Measurements from ENCODE around the gene SDCCAG8.

The SDCCAG8 gene

DNA sequence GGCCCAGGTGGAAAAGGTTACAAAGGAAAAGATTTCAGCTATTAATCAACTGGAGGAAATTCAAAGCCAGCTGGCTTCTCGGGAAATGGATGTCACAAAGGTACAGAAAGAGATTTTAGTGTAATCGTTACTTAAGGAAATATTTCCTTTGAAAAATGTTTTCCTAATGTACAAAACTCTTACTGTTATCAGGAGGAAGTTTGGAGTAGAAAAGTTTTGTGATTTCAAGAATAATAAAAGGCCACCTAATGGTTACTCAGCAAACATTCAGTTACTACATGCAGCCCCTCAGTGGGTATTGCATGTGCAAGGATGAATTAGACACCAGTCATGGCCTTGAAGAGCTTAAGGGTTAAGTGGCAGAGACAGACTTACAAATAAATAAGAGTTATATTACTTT, 85.2 kb downstream of the SDCCAG8 start:
- no peak for DNase-seq

DNA sequence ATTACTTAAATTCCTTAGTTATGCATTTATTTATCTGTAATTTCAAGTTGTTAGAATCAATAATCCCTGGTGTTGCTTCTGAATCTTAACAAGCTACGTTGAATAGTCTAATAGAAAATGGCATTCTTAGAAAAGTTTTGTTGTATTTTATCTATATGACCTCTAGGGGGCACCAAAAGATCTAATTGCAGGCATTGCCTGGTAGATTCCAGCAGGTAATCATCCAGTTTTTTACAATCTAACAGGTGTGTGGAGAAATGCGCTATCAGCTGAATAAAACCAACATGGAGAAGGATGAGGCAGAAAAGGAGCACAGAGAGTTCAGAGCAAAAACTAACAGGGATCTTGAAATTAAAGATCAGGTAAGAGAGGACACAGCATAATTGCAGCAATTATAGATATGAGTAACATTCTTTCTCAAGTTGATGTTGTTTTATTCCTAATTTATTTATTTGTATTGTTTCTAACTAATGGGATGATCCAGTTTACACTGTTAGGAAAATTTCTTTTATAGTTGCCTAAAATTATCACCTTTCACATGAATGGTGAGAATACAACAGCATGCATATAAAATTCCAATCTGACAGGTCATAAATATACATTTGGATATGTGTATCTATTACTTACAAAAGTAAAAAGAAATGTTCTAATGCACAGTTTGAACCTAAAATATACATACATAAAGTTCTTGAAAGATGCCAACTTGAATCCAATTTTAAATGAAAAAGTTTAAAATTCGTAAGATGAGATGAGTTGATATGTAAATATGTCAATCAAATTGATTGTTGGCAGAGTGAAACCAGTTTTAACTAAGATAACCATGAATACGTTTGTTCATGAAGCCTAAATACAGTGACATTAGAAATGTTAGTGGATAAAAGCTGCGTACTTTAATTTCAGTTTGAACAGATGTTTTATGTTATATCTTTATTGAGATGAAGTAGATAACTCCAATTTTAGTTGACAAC, 88.4 kb downstream of the SDCCAG8 start:
- DNase-seq = peak; percentile 89

DNA sequence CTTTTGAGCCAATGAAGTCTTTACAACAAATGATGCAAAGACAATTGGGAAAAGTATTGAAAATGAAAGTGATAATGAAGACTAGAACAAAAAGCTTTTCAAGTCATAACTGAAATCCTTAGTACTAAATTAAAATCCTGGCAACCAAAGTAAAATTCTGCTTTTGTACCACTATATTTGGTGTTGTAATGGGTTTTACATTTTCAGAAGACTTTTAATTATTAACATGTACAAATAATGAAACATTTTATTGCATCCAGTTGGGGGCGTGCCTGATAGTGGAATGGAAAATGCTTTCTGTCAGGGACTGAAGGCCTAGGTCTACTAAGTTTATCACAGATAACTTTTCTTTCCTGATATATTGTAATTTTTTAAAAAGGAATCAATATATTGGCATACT, 89.4 kb downstream of the SDCCAG8 start:
- DNase-seq = peak; percentile 43

DNA sequence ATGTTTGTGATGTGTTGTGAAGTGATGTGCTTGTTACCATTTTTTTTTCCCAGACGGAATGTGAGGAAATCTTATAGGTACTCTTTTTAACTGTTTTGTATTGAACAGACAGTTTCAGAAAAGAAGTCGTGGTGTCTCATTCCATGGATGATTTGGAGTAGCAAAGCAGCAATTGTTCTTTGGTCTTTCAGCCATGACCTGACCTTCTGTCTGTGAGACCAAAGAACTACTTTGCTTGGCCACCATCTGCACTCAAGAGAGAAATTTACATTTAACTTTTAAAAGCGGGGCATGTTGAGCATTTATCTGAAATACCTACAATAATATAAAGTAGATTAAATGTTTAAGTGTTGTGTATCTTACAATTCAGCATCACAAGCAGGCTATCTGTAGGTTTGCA, 90.2 kb downstream of the SDCCAG8 start:
- peak; percentile 12 for DNase-seq

DNA sequence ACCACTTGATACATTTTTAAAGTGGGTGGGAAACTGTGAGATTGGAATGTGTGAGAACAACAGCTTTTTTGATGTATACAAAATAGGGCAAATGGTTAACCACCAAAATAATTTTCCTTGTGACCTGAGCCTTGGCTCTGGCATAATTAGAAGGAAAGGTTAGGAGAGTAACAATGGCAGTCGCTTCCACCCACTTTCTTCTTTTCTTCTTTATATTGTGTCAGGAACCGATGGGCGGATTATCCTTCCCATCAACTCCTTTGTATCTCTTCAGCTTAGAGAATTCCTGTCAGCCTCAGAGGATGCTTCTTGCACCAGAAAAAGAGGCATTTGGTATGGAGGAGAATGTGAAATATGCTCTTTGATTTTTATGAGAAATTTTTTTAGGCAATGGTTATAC, 90.6 kb downstream of the SDCCAG8 start:
- no peak for DNase-seq

DNA sequence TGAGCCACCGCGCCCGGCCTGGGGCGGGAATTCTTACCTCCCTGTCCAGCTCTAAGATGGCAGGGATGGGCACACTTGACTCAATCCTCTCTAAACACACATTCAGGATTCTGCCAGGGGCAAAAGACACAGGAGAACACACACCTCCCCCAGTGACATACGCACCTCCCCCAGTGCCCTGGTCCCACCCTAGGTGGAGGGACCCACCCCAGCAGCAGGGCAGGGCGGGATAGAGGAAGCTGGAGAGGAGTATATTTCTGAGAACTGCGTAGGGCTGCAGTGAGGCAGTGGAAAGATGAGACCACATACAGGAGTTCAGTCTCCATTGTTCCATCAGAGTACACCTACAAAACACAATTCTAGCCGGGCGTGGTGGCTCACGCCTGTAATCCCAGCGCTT, 92.5 kb downstream of the SDCCAG8 start:
- DNase-seq = no peak

DNA sequence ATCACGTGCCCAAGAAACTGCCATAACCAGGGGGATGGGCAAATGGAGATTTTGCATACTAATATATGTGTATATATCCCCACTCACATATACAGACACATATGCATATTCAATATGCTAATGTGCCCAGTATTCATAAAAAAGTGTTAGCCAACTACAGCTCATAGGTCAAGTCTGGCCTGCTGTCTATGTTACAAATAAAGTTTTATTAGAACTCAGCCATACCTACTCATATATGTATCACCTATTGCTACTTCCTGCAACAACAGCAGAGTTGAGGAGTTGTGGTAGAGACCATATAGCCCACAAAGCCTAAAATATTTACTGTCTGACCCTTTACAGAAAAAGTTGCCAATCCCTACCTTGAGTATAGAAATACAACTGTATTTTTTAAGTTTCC, 93.3 kb downstream of the SDCCAG8 start:
- no peak for DNase-seq

DNA sequence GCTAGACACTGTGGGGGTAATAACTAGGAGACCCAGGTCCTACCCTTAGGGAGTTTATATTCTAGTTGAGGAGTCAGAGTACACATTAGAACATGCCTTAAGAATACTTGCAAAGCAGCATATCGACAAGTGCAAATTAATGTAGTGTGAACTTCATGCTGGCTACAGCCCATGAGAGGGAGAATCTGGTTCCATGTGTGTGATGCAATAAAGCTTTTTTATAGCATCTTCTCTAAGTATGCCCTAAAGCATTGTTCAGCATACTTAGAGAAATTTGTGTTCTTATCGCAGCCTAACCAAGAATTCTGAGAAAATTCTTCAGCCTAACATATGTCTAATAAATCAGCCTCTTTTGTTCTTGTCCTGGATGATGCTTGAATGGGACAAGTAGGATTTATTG, 95.5 kb downstream of the SDCCAG8 start:
- no peak for DNase-seq

DNA sequence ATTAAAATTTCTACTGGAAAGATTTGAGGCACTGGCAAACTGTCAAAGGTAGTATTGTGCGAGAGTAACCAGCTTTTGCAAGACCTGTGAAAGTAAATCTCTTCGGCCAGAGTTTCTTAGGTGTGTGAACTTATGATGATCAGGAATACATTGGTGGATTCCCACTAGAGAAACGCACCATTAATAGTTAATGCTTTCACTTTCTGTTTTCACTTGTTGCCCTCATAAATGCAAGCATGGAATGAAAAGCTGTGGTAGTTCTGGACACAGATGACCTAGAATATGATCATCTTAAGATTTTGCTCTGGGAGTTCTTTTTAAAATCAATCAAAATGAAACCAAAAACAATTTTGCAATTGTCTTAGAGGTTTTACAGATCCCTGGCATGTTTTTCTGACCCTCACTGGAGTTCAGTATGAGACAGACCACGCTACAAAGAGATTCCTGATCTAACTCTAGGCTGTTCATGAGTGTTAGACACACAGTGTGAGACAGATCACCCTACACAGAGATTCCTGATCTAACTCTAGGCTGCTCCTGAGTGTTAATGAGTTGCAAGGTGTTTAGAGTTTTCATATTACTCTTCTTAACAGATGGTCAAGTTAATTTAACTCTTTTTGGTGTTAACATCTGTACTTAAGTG, 98.8 kb downstream of the SDCCAG8 start:
- DNase-seq = no peak

DNA sequence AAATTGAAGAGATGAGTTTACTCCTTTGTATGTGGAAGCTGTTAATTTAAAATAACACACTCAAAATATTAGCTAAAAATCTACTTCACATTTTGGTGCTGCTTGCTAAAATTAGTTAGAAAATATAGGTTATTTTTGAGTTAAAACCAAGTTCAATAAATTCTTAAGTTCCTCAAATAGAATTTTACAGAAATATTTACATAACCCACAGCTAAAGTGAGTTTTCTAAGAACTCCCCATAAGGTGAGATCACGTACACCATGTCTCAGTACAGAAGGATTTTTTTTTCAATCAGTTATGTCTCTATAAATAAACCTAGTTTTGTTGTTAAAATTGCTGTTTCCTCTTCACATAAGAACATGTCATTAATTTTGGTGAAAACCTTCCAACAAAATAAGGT, 108.0 kb downstream of the SDCCAG8 start:
- no peak for DNase-seq

DNA sequence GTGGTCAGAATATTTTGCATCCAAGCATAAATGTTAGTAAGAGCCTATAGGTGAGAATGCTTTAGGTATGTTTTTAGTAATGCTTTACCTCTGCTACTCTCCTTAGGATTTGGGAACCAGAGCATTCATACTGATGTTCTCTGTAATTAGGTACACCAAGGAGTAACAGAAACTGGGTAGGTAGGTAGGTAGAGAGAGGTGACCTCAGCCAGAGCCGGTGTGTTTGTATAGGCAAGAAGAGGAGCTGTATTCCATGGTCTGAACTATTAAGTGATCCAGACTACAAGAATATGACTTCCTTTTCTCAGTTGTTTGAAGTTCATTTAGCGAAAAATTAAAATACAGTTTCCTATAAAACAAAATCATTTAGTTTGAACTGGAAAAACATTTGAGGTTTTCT, 108.5 kb downstream of the SDCCAG8 start:
- DNase-seq = peak; percentile 34

DNA sequence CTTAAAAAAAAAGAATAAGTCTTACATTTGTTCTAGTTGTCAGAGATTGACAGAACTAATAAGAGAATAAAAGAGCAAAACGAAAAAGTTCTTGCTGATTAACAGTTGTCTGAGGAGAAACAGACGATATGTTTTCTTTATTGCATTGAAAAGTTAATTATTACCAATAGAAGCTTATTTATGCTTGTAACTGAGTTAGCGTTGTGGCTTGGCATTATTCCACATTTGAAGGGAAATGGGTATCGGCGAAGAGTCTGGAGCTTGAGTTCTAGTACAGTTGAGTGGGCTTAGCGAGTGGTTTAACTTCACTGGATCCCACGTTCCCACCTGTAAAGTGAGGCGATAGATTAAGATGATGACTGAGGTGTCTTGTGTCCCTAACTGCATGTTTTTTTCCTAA, 109.0 kb downstream of the SDCCAG8 start:
- DNase-seq = no peak

DNA sequence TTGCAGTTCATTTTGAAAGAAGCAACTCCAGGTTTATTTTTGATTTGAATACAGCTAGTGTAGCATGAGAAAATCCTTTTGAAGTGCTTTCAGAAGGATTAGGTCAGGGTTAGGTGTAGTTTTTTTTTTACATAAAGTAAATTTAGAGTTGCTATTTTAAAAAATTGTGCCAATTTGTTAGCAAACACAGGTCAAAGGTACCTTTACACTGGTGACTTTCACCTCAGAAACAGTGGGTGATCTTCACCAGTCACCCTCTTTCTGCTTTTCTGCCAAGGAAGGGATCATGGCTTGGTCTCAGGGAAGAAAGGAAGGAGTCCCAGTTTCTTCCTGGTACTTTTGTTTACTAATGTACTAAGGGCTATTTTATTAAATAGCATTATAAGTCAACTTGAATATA, 111.5 kb downstream of the SDCCAG8 start:
- no peak for DNase-seq

DNA sequence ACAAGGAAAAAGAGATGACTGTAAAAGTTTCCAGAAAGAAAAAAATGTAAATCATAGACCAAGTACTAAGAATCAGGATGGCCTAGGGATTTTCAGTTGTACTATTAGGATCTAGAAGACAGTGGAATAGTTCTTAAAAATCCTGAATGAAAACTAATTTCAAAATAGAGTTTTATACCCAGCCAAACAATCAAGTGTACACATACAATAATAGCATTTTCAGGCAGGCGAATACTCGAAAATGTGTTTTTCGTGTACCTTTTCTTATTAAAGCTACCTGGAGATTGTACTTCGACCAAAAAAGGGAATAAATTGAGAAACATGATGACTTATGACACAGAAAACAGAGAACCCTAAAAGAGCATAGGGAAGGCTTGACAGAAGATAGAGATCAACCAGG, 118.6 kb downstream of the SDCCAG8 start:
- no peak for DNase-seq

DNA sequence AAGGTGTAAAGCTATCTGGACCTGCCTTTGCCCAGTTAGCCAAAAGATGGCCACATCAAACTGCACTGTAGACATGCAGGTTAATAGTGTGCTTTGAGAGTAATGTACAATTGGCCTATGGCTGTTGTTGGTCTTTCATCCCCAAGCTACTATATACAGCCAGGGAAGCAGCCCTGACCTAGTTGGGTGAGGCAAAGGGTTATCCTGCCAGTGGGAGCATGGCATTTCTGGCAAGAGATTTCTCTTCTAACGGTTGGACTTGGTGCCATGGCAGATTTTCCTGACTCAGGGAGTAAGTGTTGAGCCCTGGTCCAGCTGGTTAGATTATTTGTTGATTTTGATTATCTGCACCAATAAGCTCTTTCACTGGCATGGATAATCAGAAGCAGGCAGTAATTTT, 119.8 kb downstream of the SDCCAG8 start:
- DNase-seq = no peak

DNA sequence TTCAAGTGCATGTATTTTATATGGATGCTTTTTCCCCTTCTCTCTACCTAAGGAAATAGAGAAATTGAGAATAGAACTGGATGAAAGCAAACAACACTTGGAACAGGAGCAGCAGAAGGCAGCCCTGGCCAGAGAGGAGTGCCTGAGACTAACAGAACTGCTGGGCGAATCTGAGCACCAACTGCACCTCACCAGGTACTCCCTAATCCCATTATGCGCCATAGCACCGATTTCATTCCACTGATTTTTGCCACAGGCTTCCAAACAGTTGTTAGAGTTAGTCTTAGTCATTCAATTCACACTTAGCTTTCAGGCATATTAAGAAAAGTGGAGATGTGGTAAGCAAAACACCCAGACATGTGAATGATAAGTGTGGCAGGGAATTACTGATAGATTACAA, 122.8 kb downstream of the SDCCAG8 start:
- DNase-seq = no peak

DNA sequence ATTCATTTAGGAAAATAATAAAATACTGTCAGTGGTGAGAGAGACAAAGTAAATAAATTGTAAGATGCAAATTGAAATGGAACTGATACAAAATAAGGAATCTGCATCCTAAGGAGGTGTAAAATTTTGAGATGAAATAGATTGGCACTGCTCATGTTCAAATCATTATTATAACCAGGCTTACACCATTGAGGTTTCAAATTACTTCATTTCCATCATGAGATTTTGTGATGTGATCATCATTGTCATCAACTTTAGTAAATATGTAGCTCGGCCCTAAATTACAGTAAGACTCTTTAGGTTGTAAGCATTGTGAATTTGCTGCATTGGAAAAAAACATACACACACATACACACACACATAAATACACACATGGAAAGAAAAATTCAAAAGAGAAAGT, 123.4 kb downstream of the SDCCAG8 start:
- no peak for DNase-seq

DNA sequence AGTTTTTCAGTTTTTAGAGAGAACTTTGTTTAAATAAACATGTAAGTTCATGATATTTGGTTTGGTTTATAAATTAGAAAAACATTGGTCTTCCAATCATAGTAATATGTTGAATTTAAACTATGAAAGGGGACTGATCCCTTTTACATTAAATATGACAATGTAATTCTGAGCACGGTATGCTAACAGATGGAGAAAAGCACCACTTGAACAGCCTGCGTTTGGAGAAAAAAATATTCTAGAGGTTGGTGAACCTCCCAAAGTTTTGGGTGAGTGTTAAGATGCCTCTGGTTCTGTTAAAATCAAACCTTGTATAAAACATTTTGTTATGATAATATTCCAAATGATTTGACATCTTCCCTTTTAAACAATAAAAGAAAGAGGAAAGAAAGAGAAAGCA, 123.9 kb downstream of the SDCCAG8 start:
- DNase-seq = no peak

DNA sequence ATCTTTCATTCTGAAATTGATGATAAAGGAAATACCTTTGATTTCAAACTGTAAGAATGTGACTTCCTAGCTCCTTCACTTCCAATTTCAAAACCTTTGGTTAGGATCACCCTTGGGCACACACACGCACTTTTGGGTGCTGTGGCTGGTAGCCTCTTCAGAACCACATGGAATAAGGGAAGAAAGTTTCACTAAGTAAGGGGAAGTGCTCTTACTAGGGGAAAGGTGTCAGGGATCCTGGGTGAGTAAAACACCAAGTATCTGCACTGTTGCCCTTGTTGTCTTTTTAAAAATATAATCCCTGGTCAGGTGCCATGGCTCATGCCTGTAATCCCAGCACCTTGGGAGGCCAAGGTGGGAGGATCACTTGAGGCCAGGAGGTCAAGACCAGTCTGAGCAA, 132.4 kb downstream of the SDCCAG8 start:
- DNase-seq = no peak

DNA sequence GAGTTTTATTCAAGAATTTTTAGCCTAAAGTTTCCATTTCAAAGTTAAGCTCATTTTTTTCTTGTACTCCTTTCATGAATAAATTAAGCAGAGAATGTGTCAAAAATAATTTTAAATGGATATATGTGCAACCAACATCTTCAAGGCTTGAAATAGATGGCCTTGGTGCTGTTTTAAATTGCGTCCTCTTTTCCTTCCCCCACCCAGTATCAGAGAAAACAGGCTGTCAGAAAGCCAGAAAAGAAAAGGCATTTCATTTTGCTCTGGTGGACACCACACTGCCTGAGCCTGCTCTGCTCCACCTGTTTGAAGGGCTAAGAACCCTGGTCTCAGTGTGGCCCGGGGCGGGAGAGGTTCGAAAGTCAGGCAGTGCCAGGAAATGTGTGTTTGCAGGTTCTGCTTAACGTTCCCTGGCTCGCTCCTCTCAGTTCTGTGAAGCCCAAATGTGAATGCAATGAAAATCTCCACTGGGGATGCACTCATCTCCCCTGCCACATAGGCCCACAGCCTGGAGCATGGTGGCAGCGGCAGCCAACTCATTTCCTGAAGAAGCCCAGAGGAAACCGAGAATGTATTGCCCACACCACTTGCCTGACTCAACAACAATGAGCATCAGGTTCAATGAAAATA, 134.4 kb downstream of the SDCCAG8 start:
- no peak for DNase-seq

DNA sequence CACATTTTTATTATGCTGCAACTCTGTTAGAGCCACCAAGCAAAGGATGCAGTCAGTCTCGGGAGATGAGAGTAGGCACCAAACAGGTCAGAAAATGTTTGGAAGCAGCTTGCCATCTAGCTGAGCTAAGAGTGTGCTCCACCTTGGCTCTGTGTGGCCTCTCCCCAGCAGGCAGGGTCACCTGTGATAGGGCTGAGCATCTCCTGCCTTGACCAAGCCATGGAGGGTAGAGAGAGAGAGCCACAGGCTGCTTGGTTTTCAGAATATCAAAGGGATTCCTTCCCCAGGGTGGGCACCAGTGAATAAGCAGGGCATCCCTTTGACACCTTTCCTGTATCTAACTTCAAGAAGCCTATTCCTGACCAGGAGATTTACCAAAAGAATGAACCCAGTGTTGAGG, 135.5 kb downstream of the SDCCAG8 start:
- DNase-seq = no peak

DNA sequence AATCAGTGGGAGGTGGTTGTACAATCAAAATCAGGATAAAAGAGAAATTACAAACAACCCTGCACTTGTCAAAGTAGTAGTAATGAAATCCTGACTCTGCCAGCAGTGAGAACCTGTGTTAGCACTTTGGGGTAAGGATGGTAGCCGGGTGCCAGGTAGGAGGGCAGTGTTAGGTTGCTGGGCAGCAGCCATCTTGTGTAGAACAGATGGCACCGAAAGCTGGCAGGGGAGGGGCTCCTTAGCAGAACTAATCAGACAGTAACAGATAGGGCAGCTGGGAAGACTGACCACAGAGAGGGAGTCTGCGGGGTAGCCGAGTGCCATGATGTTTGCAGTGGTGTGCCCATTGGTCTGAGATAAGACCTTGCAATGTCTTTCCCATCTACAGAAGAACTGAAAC, 137.3 kb downstream of the SDCCAG8 start:
- DNase-seq = peak; percentile 92

DNA sequence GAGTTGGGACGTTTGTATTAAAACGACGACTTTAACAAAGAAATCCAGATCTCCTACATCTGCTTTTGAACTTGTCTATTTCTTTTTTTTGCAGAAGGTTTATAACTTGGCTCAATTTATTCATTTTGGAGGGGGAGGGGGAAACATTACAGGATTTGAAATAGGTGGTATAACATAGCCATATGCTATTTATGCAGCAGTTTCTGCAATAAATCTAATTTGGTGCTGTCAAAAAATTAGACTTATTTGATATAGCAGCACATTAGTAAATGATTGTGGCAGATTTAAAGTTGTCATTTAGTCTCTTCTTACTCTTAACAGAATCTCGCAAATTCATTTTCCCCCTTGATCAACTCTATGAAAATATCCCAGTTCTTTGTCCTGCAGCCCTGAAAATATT, 138.2 kb downstream of the SDCCAG8 start:
- peak; percentile 40 for DNase-seq

Measured in NCI-H69 (cell line).